ENCODE results near the gene FOXP1. TPM values are rescaled to one million over a fixed set of nuclear protein-coding genes. Genes with fewer than 3 reads are reported as not detected.

The FOXP1 gene
- total RNA-seq, 1 donor from 2014 or later, result 107 TPM

DNA sequence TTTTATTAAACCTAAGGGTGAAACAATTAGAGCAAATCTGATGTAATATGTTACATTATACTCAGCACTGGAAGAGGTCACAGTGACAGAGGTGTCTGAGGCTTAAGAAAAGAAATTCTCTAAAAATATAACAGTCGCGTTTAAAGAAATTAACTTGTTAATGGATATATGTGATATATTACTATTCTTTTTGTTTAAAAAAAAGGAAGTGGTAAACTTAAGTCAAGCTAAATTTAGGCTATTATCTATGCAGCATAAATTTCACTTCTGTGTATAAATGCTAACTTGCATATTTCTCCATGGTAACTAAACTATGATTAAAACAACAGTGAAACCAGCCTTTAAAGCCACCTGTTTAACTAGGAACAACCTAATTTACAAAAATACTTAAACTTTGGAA lies 191.3 kb downstream of the FOXP1 start:
- Histone ChIP-seq H3K9ac (ENCODE audit: low read length) (no peak overlapping the region), H3K36me3 (ENCODE audit: insufficient read depth, low read length) (no peaks in the 10 kb centered on the region), H3K27ac (ENCODE audit: low read depth, low read length) (no peak overlapping the region), H3K4me1 (ENCODE audit: insufficient read depth, low read length) (peaks cover 28% of the 10 kb centered on the region), H2AFZ (ENCODE audit: low read depth, low read length) (no peak overlapping the region), H3K9me3 (ENCODE audit: insufficient read depth, low read depth, low read length) (no peaks in the 10 kb centered on the region), H3K4me3 (ENCODE audit: insufficient read depth, low read depth, low read length) (no peak overlapping the region), H3K27me3 (ENCODE audit: insufficient read depth, low read length) (no peaks in the 10 kb centered on the region), H3K79me2 (ENCODE audit: insufficient read depth, low read length) (peaks cover 74% of the 10 kb centered on the region), H4K20me1 (ENCODE audit: insufficient read depth, low read length) (peaks cover 28% of the 10 kb centered on the region), H3K4me2 (ENCODE audit: low read length) (no peak overlapping the region)
- TF ChIP-seq, protein P1, sequence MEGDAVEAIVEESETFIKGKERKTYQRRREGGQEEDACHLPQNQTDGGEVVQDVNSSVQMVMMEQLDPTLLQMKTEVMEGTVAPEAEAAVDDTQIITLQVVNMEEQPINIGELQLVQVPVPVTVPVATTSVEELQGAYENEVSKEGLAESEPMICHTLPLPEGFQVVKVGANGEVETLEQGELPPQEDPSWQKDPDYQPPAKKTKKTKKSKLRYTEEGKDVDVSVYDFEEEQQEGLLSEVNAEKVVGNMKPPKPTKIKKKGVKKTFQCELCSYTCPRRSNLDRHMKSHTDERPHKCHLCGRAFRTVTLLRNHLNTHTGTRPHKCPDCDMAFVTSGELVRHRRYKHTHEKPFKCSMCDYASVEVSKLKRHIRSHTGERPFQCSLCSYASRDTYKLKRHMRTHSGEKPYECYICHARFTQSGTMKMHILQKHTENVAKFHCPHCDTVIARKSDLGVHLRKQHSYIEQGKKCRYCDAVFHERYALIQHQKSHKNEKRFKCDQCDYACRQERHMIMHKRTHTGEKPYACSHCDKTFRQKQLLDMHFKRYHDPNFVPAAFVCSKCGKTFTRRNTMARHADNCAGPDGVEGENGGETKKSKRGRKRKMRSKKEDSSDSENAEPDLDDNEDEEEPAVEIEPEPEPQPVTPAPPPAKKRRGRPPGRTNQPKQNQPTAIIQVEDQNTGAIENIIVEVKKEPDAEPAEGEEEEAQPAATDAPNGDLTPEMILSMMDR (IDR thresholded peaks at IDR 0.05; ENCODE audit: insufficient read depth, low read depth, low read length), result no peak
- no peak for TF ChIP-seq EZH2 (IDR thresholded peaks at IDR 0.05; ENCODE audit: insufficient read depth, low read length)
- Mint-ChIP-seq H3K27ac (ENCODE audit: unreplicated experiment) (no peak overlapping the region), H3K27me3 (ENCODE audit: low read depth, unreplicated experiment) (no peaks in the 10 kb centered on the region), H3K36me3 (ENCODE audit: low read depth, unreplicated experiment) (peaks cover 3% of the 10 kb centered on the region), H3K4me1 (ENCODE audit: low read depth, unreplicated experiment) (peaks cover 33% of the 10 kb centered on the region), H3K4me3 (ENCODE audit: unreplicated experiment) (no peak overlapping the region), H3K9me3 (ENCODE audit: unreplicated experiment) (no peaks in the 10 kb centered on the region)
- no peak for FAIRE-seq
- DNase-seq (ENCODE audit: low read depth), result no peak

DNA sequence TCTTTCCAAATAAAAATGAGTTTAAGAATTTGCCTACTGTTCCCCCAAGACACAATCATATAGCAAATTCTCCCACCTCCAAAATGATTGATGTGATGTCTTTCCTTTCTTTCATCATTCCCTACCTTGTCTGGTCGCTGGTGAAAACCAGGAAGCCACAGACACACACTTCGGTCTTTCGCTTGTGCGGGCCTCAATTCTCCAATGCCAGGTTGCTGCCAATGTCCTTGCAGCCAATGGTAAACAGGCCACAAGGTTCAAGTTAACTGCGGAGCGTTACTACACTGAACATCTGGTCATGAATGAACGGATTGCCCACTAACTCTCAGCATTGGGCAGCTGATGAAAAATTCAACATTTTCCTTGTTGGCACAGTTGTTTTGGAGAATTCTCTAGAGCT lies 192.2 kb downstream of the FOXP1 start:
- FAIRE-seq, result no peak
- no peaks in the 10 kb centered on the region for H3K36me3 ChIP-seq (ENCODE audit: insufficient read depth, low read length)

More for the DNA sequence above, 192.2 kb downstream of the FOXP1 start:
- Histone ChIP-seq H3K4me1 (ENCODE audit: insufficient read depth, low read length) (peaks cover 25% of the 10 kb centered on the region), H3K27me3 (ENCODE audit: insufficient read depth, low read length) (no peaks in the 10 kb centered on the region), H3K9ac (ENCODE audit: low read length) (no peak overlapping the region), H3K4me3 (ENCODE audit: insufficient read depth, low read depth, low read length) (no peak overlapping the region), H2AFZ (ENCODE audit: low read depth, low read length) (no peak overlapping the region), H4K20me1 (ENCODE audit: insufficient read depth, low read length) (peaks cover 26% of the 10 kb centered on the region), H3K9me3 (ENCODE audit: insufficient read depth, low read depth, low read length) (no peaks in the 10 kb centered on the region), H3K4me2 (ENCODE audit: low read length) (no peak overlapping the region), H3K79me2 (ENCODE audit: insufficient read depth, low read length) (peaks cover 75% of the 10 kb centered on the region), H3K27ac (ENCODE audit: low read depth, low read length) (no peak overlapping the region)
- Mint-ChIP-seq H3K36me3 (ENCODE audit: low read depth, unreplicated experiment) (peaks cover 5% of the 10 kb centered on the region), H3K9me3 (ENCODE audit: unreplicated experiment) (no peaks in the 10 kb centered on the region), H3K27ac (ENCODE audit: unreplicated experiment) (peak overlapping the region; percentile 80), H3K4me3 (ENCODE audit: unreplicated experiment) (no peak overlapping the region), H3K27me3 (ENCODE audit: low read depth, unreplicated experiment) (no peaks in the 10 kb centered on the region), H3K4me1 (ENCODE audit: low read depth, unreplicated experiment) (peaks cover 30% of the 10 kb centered on the region)
- TF ChIP-seq, protein P1 (IDR thresholded peaks at IDR 0.05; ENCODE audit: insufficient read depth, low read depth, low read length), result no peak
- TF ChIP-seq EZH2 (IDR thresholded peaks at IDR 0.05; ENCODE audit: insufficient read depth, low read length), result no peak
- no peak for DNase-seq (ENCODE audit: low read depth)

Measured in astrocyte (in vitro differentiated cells and primary cell).